SKM-1 (cell line): ENCODE data around the gene MRPS27.
"Not testable (repeated sequence)": the region's sequence is repeated elsewhere in the genome, so short reads cannot be mapped to it uniquely, and the experiment has no call there.

Experiments
- DNase-seq: peaks from one replicate; lab custom pipeline; 2025; ENCODE audit not compliant: unreplicated experiment; lab: John Stamatoyannopoulos, UW

MRPS27 gene

DNA sequence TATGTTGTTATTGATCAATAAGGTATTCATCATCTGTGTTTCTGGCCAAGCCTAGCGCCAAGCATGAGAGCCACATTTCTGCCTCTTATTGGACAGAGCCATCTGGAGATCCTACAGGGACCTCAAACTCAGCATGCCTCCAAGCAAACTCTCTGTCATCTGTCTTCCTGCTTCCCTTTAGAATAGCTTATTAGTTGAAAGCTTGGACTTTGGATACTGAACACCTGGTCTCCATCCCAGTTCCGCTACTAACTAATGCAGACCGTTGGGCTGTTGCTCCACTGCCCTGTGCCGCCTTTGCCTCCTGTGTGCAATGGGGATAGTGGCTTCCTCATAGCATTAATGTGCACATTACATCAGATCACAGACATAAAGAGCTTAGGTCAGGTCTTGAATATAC is 147.3 kb downstream of the MRPS27 start:
- no peak for DNase-seq

DNA sequence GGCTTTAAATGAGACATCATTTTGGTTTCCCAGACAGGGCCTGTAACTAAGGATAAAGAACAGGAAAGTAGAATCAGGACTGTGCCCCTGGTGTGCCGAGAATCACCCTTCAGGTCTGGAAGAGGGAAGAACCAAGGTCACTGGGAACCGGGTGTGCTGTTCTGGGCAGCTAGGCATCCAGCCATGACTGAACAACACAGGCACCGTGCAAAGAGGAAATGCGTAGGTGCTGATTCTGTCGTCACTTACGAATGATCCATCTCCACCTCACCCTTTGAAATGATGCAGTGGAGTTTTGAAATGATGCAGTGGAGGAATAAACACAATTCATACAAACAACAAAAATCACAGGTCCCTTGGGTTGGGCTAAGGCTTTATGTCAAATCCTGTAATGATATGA is 148.4 kb downstream of the MRPS27 start:
- no peak for DNase-seq

DNA sequence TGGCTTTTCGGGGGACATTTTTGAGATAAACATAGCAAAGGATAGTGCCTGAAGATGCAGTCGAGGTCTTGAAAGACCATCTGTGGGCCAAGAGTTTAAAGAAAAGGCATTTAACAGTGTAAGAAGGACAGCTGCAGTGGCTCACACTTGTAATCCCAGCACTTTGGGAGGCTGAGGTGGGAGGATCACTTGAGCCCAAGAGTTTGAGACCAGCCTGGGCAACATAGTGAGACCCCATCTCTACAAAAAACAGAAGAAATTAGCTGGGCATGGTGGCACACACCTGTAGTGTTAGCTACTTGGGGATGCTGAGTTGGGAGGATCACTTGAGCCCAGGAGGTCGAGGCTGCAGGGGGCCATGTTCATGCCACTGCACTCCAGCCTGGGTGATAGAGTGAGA is 148.9 kb downstream of the MRPS27 start:
- not testable (repeated sequence) for DNase-seq

DNA sequence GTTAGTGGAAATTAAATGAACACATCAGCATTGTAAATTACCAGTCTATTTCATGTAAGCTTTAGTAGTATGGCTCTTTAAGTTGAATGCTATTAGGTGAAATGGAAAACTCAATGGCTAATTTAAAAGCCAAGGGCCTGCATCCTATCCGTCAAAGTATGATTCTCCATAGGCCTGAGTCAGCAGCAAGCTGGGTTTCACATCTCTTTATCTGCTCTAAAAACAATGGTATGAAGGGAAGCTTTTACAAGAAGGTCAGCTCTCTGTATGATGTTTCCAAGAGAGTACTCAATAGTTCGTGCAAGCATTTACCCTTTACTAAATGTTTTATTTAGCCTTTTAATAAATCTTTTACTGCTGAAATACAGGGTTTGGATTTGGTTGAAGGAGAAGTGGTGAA is 149.9 kb downstream of the MRPS27 start:
- DNase-seq, result no peak
